K562 (cell line): Measurements from ENCODE around the gene MYO16. TPM values are rescaled to one million over a fixed set of nuclear protein-coding genes. Genes with fewer than 3 reads are reported as not detected.

Experiments
- ARID4B ChIP-seq: sonication (generic); formaldehyde crosslinking; IDR thresholded peaks from 2 replicates; pipeline ENCODE4 v1.8.0; 2022; ENCODE audit warnings: mild to moderate bottlenecking, missing genetic modification reagents
- FUS ChIP-seq: fragments of 200-400 bp; formaldehyde crosslinking; optimal IDR thresholded peaks from 2 replicates; pipeline ENCODE3; 2017; ENCODE audit warnings: low read depth, low read length
- MTA2 ChIP-seq: fragments of 450-650 bp; IDR thresholded peaks from 2 replicates; pipeline ENCODE4 v1.6.1; 2016; ENCODE audit warnings: low read depth
- PHF8 ChIP-seq: fragments of 200-600 bp; sonication (generic); IDR thresholded peaks from 2 replicates; pipeline ENCODE4 v1.6.1; 2012; ENCODE audit warnings: mixed run types, mild to moderate bottlenecking, inconsistent platforms, low read length, moderate library complexity, borderline replicate concordance
- PKNOX1 ChIP-seq: fragments of 450-650 bp; IDR thresholded peaks from 2 replicates; pipeline ENCODE4 v1.6.1; 2016
- POU5F1 ChIP-seq: fragments of 150-350 bp; IDR thresholded peaks from 2 replicates; pipeline ENCODE4 v1.6.1; 2014; ENCODE audit warnings: borderline replicate concordance, low read length, low read depth, mild to moderate bottlenecking; ENCODE audit not compliant: partially characterized antibody
- RBM25 ChIP-seq: fragments of 200-400 bp; formaldehyde crosslinking; IDR thresholded peaks from 2 replicates; pipeline ENCODE4 v1.6.1; 2018; ENCODE audit warnings: low read length, low read depth, moderate library complexity; ENCODE audit not compliant: severe bottlenecking
- RFX1 ChIP-seq: fragments of 450-650 bp; IDR thresholded peaks from 2 replicates; pipeline ENCODE4 v1.6.1; 2016; ENCODE audit warnings: mild to moderate bottlenecking, moderate library complexity
- TAF9B ChIP-seq: fragments of 450-650 bp; IDR thresholded peaks from 2 replicates; pipeline ENCODE4 v1.6.1; 2018; ENCODE audit warnings: mild to moderate bottlenecking; ENCODE audit not compliant: partially characterized antibody
- TAL1 ChIP-seq: fragments of 450-650 bp; IDR thresholded peaks from 2 replicates; pipeline ENCODE4 v1.6.1; 2016; ENCODE audit warnings: mild to moderate bottlenecking
- TEAD1 ChIP-seq, 2 experiments: fragments of 450-650 bp in 1 of 2; sonication (generic) in 1 of 2; formaldehyde crosslinking; IDR thresholded peaks; 2 replicates each; pipeline versions ENCODE4 v1.4.0 to v1.8.0; 2020 to 2022; ENCODE audit warnings: mild to moderate bottlenecking in 2 of 2, missing genetic modification reagents in 1 of 2
- TEAD2 ChIP-seq: fragments of 450-650 bp; IDR thresholded peaks from 2 replicates; pipeline ENCODE4 v1.6.1; 2016; ENCODE audit warnings: missing genetic modification characterization, control low read depth, missing compliant biosample characterization
- ZNF121 ChIP-seq: sonication (generic); formaldehyde crosslinking; conservative IDR thresholded peaks from 2 replicates; pipeline ENCODE4 v1.8.0; 2022; ENCODE audit warnings: missing genetic modification reagents
- ZNF717 ChIP-seq: fragments of 250-450 bp; sonication (Bioruptor Pico); IDR thresholded peaks from 2 replicates; pipeline ENCODE4 v1.5.0; 2021
- polyA plus RNA-seq, 8 experiments: library from polyadenylated mRNA; depleted of rRNA in 4 of 8; stranded (reverse) in 5 of 8; unstranded in 3 of 8; fragments of >200 nt; fragmentation: Nextera tagmentation in 2 of 8; fragmentation: Illumina TruSeq in 1 of 8; extraction: Ambion mirVana in 2 of 8; extraction: Trizol in 1 of 8; gene quantifications; 2 replicates each; pipeline versions ENCODE4 v1.2.1 to v1.2.3, GENCODE V29; 2011 to 2014; ENCODE audit warnings: inconsistent platforms in 1 of 8, missing spikeins in 1 of 8
- total RNA-seq, 7 experiments: library from RNA; depleted of rRNA in 6 of 7; stranded (reverse); fragments of >200 nt in 6 of 7; fragmentation: Illumina TruSeq in 2 of 7; extraction: Trizol in 2 of 7; gene quantifications; 2 replicates each; pipeline versions ENCODE4 v1.2.1 to v1.2.3, GENCODE V29; 2011 to 2021; ENCODE audit warnings: low replicate concordance in 1 of 7
- TF ChIP-seq, protein P1 (sequence below): sonication (generic); formaldehyde crosslinking; IDR thresholded peaks from 2 replicates; pipeline ENCODE4 v1.8.1; 2022; ENCODE audit warnings: missing genetic modification reagents
- TF ChIP-seq, protein P2 (sequence below): sonication (generic); formaldehyde crosslinking; IDR thresholded peaks from 2 replicates; pipeline ENCODE4 v1.8.1; 2023; ENCODE audit warnings: mild to moderate bottlenecking, missing genetic modification reagents
- TF ChIP-seq, protein P3 (sequence below): fragments of 450-650 bp; IDR thresholded peaks from 2 replicates; pipeline ENCODE4 v1.6.1; 2016; ENCODE audit warnings: mild to moderate bottlenecking

Gene MYO16
- total and polyA plus RNA-seq, 9 of the 15 experiments (the other 6 are each of a cell fraction or from before 2014, with no cell fraction given), result 4.3 to 45.7 (median 12.1) TPM

GRCh38 chr13:108816375-108816774, 187.0 kb downstream of the MYO16 start (continued):
- TF ChIP-seq, protein P1, sequence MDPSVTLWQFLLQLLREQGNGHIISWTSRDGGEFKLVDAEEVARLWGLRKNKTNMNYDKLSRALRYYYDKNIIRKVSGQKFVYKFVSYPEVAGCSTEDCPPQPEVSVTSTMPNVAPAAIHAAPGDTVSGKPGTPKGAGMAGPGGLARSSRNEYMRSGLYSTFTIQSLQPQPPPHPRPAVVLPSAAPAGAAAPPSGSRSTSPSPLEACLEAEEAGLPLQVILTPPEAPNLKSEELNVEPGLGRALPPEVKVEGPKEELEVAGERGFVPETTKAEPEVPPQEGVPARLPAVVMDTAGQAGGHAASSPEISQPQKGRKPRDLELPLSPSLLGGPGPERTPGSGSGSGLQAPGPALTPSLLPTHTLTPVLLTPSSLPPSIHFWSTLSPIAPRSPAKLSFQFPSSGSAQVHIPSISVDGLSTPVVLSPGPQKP (CRISPR knock-in tag), result no peak
- TF ChIP-seq TAL1, result peak; percentile 71
- TF ChIP-seq MTA2, result peak; percentile 47
- peak; percentile 48 to 67; a peak in 2 of 4 replicates for TF ChIP-seq TEAD1 (CRISPR knock-in tag; IDR thresholded peaks at IDR 0.05)
- TF ChIP-seq PHF8, result no peak
- no peak for TF ChIP-seq TEAD2 (tag)
- TF ChIP-seq POU5F1, result no peak
- no peak for TF ChIP-seq RBM25
- TF ChIP-seq, protein P2, sequence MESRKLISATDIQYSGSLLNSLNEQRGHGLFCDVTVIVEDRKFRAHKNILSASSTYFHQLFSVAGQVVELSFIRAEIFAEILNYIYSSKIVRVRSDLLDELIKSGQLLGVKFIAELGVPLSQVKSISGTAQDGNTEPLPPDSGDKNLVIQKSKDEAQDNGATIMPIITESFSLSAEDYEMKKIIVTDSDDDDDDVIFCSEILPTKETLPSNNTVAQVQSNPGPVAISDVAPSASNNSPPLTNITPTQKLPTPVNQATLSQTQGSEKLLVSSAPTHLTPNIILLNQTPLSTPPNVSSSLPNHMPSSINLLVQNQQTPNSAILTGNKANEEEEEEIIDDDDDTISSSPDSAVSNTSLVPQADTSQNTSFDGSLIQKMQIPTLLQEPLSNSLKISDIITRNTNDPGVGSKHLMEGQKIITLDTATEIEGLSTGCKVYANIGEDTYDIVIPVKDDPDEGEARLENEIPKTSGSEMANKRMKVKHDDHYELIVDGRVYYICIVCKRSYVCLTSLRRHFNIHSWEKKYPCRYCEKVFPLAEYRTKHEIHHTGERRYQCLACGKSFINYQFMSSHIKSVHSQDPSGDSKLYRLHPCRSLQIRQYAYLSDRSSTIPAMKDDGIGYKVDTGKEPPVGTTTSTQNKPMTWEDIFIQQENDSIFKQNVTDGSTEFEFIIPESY (CRISPR knock-in tag), result peak; percentile 41; the same call in 1 of the 2 replicates
- TF ChIP-seq ARID4B (CRISPR knock-in tag), result no peak
- no peak for TF ChIP-seq ZNF121 (CRISPR knock-in tag)
- TF ChIP-seq, protein P3, sequence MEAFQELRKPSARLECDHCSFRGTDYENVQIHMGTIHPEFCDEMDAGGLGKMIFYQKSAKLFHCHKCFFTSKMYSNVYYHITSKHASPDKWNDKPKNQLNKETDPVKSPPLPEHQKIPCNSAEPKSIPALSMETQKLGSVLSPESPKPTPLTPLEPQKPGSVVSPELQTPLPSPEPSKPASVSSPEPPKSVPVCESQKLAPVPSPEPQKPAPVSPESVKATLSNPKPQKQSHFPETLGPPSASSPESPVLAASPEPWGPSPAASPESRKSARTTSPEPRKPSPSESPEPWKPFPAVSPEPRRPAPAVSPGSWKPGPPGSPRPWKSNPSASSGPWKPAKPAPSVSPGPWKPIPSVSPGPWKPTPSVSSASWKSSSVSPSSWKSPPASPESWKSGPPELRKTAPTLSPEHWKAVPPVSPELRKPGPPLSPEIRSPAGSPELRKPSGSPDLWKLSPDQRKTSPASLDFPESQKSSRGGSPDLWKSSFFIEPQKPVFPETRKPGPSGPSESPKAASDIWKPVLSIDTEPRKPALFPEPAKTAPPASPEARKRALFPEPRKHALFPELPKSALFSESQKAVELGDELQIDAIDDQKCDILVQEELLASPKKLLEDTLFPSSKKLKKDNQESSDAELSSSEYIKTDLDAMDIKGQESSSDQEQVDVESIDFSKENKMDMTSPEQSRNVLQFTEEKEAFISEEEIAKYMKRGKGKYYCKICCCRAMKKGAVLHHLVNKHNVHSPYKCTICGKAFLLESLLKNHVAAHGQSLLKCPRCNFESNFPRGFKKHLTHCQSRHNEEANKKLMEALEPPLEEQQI, result 0 out of 2 replicates have a peak, but pooled peaks have one; percentile 69
- peak; percentile 69 for TF ChIP-seq PKNOX1
- TF ChIP-seq FUS, result no peak
- no peak for TF ChIP-seq ZNF717 (CRISPR knock-in tag)
- TF ChIP-seq TAF9B, result peak; percentile 73
- TF ChIP-seq RFX1, result no peak
